NCI-H524 (cell line): ENCODE measurements around the gene GAR1.
"Not testable (repeated sequence)": the region's sequence is repeated elsewhere in the genome, so short reads cannot be mapped to it uniquely, and the experiment has no call there.

ENCODE experiments used
- DNase-seq, 2 experiments: peaks; one replicate each; lab custom pipeline; 2025; lab: John Stamatoyannopoulos, UW

The GAR1 gene

DNA sequence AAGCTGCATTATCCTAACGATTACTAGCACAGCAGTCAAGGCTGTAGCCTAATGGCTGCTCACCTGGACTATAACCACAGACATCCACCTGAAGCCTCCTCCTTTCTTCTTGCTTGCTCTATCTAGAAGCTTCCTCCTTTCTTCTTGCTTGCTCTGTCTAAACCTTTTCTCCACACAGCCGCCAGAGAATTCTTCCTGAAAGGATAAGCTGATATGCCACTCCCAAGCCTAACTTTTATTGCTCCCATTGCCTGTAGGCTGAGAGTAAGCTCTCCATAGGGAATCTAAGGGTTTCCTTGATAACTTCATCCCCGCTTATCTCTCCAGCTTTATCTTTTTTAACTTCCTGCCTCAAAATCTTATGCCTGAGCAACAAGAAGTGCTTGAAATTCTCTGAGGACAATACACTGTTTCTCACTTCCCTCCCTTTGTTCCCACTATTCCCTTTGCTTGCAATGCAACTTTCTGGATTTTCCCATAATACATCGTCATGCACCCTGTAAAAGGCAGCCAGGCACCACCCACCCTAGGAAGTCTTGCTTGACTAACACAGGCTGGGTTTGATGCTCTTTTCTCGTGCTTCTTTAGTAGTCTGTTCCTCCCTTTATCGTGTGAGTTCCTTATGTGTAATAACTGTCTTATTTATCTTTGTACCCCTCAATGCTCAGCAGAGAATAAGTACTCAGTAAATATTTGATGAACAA lies 31.0 kb downstream of the GAR1 start:
- DNase-seq = no peak

DNA sequence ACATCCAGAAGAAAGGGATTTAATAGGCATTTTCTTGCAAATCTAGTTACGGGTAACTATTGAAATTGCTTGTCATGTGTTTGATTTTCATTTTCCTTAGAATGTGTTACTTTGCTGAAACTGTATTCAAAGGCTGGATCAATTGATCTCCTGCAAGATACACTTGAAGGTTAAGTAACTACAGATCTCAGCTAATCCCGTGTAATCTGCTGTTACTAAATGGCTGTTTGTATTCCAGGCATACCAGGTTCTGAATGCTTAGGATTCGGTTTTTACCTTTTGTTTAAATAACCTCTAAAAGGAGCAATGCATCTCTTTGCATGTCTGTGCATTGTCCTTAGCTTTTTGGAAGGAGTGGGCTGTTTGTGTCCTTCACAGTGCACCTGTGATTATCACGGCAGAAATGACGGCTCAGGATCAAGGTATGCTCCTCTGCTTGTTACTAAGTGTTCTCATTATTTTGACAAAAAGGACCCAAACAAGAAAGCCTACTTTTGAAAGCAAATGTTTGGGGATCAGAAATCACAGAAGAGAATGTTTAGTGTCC lies 32.4 kb downstream of the GAR1 start, which contains the start of gene LRIT3:
LRIT3 (plus strand) TSS at position 212 of the 547 bp plus-strand sequence; CDS start at position 307, 95 bp downstream.
- no peak for DNase-seq

GRCh38 chr4:109848501-109848900 lies 32.9 kb downstream of the GAR1 start:
- no peak for DNase-seq

GRCh38 chr4:109850601-109851000 lies 35.0 kb downstream of the GAR1 start:
- DNase-seq = no peak

DNA sequence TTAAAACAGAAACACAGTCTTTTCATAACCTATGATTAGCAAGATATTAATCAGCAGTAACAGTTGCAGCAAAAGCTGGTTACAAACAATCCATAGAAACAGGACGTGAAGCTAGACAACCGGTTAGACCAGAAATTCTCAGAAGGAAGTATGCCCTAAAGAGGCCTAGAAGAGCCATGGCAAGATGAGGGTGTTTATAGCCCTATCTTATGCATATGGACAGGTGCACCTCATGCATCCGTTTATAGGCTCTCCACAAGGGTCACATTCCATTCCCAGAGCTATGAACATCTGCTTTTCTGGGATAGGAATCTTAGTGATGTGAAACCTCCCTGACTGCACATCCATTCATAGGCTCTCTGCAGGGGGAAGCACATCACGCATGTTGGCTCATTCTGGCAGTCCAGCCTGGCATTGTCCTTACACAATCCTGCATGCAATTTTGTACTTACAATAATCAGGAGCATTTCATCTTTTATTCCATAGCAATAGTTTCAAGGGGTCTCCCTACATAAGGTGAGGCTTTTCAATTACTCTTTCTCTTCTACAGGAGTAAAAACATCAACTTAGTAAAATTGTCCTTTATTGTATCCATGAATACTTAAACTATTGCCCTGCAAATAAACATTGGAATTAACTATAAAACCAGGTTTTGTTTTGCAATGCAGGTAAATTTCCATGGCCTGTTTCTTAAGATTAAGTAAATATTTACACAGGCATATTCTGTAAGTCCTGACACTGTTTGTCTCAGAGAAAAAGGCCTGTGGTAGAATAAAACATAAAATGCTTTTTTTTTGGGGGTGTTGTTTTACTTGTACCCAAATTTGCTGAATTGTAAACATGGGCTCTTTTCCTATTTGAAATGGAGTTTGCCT lies 44.1 kb downstream of the GAR1 start:
- not testable (repeated sequence) for DNase-seq

DNA sequence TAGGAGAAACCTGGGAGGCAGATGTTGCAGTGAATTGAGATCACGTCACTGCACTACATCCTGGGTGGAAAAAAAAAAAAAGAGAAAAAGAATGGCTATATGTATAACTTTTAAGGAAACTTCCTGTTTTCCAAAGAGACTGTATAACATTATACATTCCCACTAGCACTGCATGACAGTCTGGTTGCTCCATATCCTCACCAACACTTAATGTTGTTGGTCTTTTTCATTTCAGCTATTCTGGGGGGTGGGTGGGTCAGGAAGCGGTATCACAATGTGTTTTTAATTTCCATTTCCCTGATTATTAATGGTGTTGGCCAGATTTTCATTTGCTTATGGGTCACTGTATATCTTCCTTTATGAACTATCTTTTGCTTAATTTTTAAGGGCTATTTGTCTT lies 45.7 kb downstream of the GAR1 start:
- DNase-seq = no peak

DNA sequence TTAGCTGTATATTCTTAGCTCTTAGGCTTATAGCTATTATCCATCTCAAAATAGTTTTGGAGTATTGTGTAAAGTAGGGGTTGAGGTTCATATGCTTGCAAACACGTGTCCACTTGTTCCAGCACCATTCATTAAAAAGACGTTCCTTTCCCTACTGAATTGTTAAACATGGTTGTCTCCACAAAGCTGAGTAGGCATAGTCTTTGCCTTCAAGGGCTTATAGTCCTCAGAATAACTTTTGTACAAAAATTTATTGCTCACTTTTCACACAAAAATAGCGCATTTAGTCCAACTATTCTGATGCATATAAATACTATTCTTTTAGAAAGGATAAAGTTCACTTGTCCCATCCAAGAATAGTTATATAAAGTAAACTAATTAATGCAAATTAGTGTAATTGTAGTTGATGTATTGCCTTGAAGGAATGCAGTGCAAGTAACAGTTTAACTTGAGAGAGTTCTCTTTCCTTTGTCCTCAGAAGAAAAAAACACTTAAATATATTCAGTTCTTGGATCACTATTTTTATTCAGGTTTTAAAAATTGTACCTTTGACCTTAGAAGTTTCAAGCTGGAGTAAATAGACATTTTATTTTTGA lies 46.5 kb downstream of the GAR1 start:
- DNase-seq = no peak

DNA sequence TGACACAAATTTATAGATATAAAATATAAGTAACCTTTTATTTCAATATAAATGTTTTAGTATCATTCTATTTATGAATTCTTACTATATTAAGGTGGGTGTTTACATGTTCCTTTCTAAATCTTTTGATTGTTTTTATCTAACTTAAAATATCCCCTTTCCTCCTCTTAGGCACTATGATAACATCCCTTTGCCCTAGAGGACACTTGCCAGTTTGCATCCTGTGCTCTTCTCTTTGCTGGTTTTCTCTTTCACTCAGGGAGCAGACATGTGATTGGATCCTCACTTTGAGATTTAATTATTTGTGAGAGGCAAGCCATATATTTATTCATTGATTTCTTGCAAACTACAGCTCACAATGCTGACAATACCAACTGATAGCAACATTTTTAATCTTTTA lies 48.6 kb downstream of the GAR1 start:
- no peak for DNase-seq

- no peak for DNase-seq
Measured at GRCh38 chr4:109870061-109870460, 54.5 kb downstream of the GAR1 start.

GRCh38 chr4:109872065-109872464 lies 56.5 kb downstream of the GAR1 start:
- no peak for DNase-seq

DNA sequence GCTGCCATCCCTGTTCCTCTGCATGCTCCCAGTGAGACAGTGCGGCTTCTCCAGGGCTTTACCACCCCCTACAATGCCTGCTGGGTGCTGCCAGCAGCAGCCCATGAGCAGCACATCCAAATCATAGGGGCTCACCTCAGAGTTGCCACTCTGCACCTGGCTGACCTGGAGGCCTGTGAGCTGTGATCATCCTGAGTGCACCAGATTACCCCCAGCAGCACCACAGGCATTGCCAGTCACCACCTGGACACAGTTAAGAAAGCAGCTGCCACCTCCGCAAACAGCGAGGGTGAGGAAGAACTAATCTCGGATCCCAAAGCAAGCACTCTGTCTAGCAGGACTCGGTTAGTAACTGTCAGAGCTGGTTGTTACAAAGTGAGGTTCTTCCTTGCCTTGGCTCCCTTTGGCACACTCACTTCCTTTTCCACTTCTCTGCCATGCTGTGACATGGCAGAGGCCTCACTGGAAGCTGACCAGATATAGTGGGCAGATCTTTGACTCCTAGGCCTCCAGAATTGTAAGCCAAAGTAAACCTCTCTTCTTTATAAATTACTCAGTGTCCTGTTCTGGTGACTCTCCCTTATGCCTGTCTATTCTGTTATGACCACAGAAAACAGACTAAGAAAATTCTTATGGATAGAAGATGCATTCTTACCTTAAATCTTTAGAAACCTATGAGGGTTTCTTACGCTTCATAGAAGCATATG lies 57.5 kb downstream of the GAR1 start:
- DNase-seq = no peak

DNA sequence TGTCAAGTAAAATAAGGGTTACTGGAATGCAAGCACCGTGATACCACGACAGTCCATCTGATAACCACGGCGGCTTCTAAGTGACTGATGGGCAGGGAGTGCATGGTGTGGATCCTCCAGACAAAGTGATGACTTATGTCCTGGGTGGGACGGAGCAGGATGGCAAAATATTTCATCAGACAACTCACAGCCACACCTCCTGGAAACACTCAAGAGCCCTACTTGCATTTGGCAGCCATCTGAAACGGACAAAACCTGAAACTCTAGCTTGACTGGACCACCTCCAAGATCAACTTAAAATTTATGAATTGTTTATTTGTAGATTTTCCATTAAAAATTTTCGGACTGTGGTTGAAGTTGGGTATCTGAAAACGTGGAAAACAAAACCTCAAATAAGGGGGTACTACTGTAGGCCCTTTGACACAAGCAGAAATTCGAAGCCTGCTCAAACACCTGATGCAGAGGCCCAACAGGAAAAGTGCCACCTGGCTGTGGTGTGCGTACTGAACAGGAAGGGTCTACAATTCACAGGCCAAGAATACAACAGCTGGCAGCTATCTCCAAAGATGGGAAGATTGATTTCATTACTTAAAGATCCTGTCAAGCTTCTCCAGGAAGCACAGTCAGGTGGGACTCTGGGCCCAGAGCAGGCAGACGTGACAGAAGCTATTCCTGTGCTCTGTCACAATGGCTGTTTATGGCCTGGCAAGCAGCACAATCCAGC lies 58.4 kb downstream of the GAR1 start:
- no peak for DNase-seq
